Stimulated activated naive B cell treated with anti-CD40 and anti-IgM and Interleukin-4, amounts not matched to agents 10 μg/mL and 1 μg/mL and 100 μg/mL, for 72 hours (primary cell): Measurements from ENCODE around the gene GHRL.
A peak's percentile ranks its signal among the peaks of the same experiment; 100 is the strongest.

Source experiments
- ATAC-seq, 2 donors: fragments of 150-1000 bp; cut with Tn5 transposase; replicated peaks; 2 replicates each; pipeline ENCODE4 v1.10.0; 2021; ENCODE audit warnings: moderate library complexity in 1 of 2
- DNase-seq: peaks from one replicate; pipeline ENCODE4 v3.0.0; 2021
- H3K27ac Mint-ChIP-seq: one replicate; pipeline ENCODE4 v1.8.0; 2022; ENCODE audit warnings: mild to moderate bottlenecking, mixed read lengths
- H3K27me3 Mint-ChIP-seq, 2 donors: one replicate each; pipeline ENCODE4 v1.8.0; 2022; ENCODE audit warnings: mixed read lengths in 2 of 2
- H3K36me3 Mint-ChIP-seq, 2 donors: one replicate each; pipeline ENCODE4 v1.8.0; 2022; ENCODE audit warnings: mixed read lengths in 2 of 2, mild to moderate bottlenecking in 1 of 2
- H3K4me1 Mint-ChIP-seq, 2 donors: one replicate each; pipeline ENCODE4 v1.8.0; 2022; ENCODE audit warnings: mixed read lengths in 2 of 2, mild to moderate bottlenecking in 1 of 2
- H3K4me3 Mint-ChIP-seq, 2 donors: one replicate each; pipeline ENCODE4 v1.8.0; 2022; ENCODE audit warnings: mild to moderate bottlenecking in 2 of 2, mixed read lengths in 2 of 2, moderate library complexity in 1 of 2
- H3K9me3 Mint-ChIP-seq, 2 donors: one replicate each; pipeline ENCODE4 v1.8.0; 2022; ENCODE audit warnings: mixed read lengths in 2 of 2, mild to moderate bottlenecking in 1 of 2

The GHRL gene

GRCh38 chr3:10315771-10316344 is 23.1 kb upstream of the GHRL start:
- H3K9me3 Mint-ChIP-seq = no peaks in the 10 kb centered on the region
- H3K27me3 Mint-ChIP-seq = no peaks in the 10 kb centered on the region
- peaks cover 29 to 41% of the 10 kb centered on the region in 2 donors for H3K36me3 Mint-ChIP-seq
- H3K4me1 Mint-ChIP-seq = peaks cover 15 to 27% of the 10 kb centered on the region in 2 donors
- H3K27ac Mint-ChIP-seq = no peak overlapping the region
- DNase-seq (no peak), ATAC-seq (no peak)
- H3K4me3 Mint-ChIP-seq = no peak overlapping the region

DNA sequence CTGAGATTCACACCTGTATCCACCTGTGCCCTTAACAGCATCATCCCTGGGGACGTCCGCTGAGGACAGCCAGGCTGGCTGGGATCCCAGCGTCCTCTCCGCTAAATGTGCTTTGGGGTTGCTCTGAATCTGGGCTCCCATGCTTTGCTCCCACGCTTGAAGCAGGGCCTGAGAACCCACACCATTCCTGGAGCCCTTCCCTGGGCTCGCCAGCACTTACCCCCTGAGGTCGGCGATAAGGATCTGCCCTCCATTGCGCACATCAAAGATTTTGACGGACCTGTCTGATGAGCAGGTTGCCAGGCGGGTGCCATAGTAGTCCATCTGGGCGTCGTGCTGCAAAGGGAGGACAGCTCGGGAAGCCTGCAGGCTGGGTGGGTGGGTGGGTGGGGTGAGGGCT is 22.4 kb upstream of the GHRL start:
- H3K27ac Mint-ChIP-seq = no peak overlapping the region
- H3K36me3 Mint-ChIP-seq = peaks cover 29 to 41% of the 10 kb centered on the region in 2 donors
- H3K9me3 Mint-ChIP-seq = no peaks in the 10 kb centered on the region
- DNase-seq (no peak), ATAC-seq (no peak)
- H3K27me3 Mint-ChIP-seq = no peaks in the 10 kb centered on the region
- peaks cover 15 to 27% of the 10 kb centered on the region in 2 donors for H3K4me1 Mint-ChIP-seq
- H3K4me3 Mint-ChIP-seq = no peak overlapping the region

- no peak overlapping the region for H3K4me3 Mint-ChIP-seq
- peaks cover 2 to 12% of the 10 kb centered on the region in 2 donors for H3K4me1 Mint-ChIP-seq
- ATAC-seq = no peak
- no peaks in the 10 kb centered on the region for H3K27me3 Mint-ChIP-seq
- H3K27ac Mint-ChIP-seq = no peak overlapping the region
- no peak for DNase-seq
- H3K36me3 Mint-ChIP-seq = peaks cover 40 to 53% of the 10 kb centered on the region in 2 donors
- no peaks in the 10 kb centered on the region for H3K9me3 Mint-ChIP-seq
These were observed 20.1 kb upstream of the GHRL start for GRCh38 chr3:10312861-10313260.

DNA sequence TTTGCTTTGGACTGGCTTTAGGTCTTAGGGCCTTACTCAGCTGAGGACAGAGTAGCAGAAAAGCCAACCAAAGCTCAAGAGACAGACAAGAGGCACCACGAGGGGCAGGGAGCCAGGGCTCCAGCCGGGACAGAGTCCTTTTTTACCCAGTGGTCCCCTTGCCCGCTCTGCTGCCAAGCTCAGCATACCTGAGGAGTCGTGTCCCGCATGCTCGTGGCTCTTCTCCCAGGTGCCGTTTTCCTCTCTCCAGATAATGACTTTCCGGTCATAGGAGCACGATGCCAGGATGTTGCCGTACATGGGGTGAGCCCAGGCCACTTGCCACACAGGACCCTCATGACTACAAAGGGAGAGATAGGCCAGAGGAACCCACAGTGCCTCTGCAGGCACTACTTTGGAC is 19.6 kb upstream of the GHRL start:
- Mint-ChIP-seq H3K36me3 (peaks cover 42 to 54% of the 10 kb centered on the region in 2 donors), H3K4me3 (no peak overlapping the region), H3K27me3 (no peaks in the 10 kb centered on the region), H3K4me1 (peaks cover 2 to 7% of the 10 kb centered on the region in 2 donors), H3K27ac (peak overlapping the region; percentile 37), H3K9me3 (no peaks in the 10 kb centered on the region)
- ATAC-seq (no peak), DNase-seq (no peak)

GRCh38 chr3:10311710-10312109 is 19.0 kb upstream of the GHRL start:
- DNase-seq = no peak
- peak overlapping the region; percentile 14 for H3K27ac Mint-ChIP-seq
- no peak for ATAC-seq
- H3K9me3 Mint-ChIP-seq = no peaks in the 10 kb centered on the region
- peaks cover 46 to 58% of the 10 kb centered on the region in 2 donors for H3K36me3 Mint-ChIP-seq
- no peaks in the 10 kb centered on the region for H3K27me3 Mint-ChIP-seq
- H3K4me1 Mint-ChIP-seq = peaks cover 2 to 6% of the 10 kb centered on the region in 2 donors
- no peak overlapping the region for H3K4me3 Mint-ChIP-seq

GRCh38 chr3:10310578-10310977 is 17.8 kb upstream of the GHRL start:
- H3K36me3 Mint-ChIP-seq = peaks cover 53 to 70% of the 10 kb centered on the region in 2 donors
- ATAC-seq (no peak), DNase-seq (no peak)
- H3K27me3 Mint-ChIP-seq = no peaks in the 10 kb centered on the region
- no peak overlapping the region for H3K27ac Mint-ChIP-seq
- peaks cover under 1 to 2% of the 10 kb centered on the region in 2 donors for H3K4me1 Mint-ChIP-seq
- no peaks in the 10 kb centered on the region for H3K9me3 Mint-ChIP-seq
- no peak overlapping the region for H3K4me3 Mint-ChIP-seq

DNA sequence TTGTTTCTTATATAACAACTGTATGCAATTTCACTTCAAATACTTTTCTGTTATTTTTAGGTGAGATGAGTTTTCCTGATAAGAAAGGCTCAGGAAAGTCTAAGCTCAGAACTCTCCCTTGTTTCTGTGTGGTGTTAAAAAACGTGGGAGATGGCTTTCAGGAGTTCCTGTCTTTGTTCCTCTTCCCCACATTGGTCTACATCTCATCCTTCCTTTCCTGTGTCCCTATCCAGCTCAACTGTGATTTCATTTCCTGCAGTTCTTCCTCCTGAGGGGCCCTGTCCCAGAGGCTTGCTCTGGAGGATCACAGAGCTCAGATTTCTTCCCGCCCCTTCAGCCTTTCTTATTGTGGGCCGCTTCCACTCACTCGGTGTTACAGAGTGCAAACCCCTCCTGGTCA is 17.0 kb upstream of the GHRL start:
- Mint-ChIP-seq H3K27me3 (no peaks in the 10 kb centered on the region), H3K4me3 (no peak overlapping the region), H3K4me1 (peaks cover 0 to 2% of the 10 kb centered on the region in 2 donors), H3K9me3 (no peaks in the 10 kb centered on the region), H3K27ac (no peak overlapping the region), H3K36me3 (peaks cover 61 to 75% of the 10 kb centered on the region in 2 donors)
- DNase-seq = no peak
- ATAC-seq = no peak

GRCh38 chr3:10308678-10309077 is 15.9 kb upstream of the GHRL start:
- no peak overlapping the region for H3K4me3 Mint-ChIP-seq
- no peak for ATAC-seq
- H3K36me3 Mint-ChIP-seq = peaks cover 58 to 74% of the 10 kb centered on the region in 2 donors
- no peaks in the 10 kb centered on the region for H3K9me3 Mint-ChIP-seq
- DNase-seq = no peak
- no peaks in the 10 kb centered on the region for H3K27me3 Mint-ChIP-seq
- H3K27ac Mint-ChIP-seq = no peak overlapping the region
- peaks cover 0 to 2% of the 10 kb centered on the region in 2 donors for H3K4me1 Mint-ChIP-seq

DNA sequence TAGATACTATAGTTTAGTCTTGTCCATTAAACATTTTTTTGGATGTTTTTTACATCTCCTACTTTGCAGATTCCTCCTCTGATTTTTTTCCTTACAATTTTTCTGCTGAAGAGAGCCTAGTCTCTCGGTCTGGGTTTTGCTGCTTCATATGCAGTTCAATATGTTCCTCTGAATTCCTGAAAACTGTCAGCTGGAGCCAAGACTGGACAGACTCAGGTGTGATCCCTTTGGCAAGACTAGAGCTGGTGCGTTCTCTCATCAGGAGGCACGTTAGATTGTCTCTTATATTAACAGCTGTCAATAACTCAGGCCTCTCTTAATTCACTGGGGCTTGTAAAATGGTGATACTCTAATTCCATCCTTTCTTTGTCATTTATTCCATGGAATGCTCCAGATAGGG is 13.4 kb upstream of the GHRL start:
- no peak overlapping the region for H3K4me3 Mint-ChIP-seq
- no peak overlapping the region for H3K27ac Mint-ChIP-seq
- DNase-seq (no peak), ATAC-seq (no peak)
- no peaks in the 10 kb centered on the region for H3K9me3 Mint-ChIP-seq
- H3K27me3 Mint-ChIP-seq = no peaks in the 10 kb centered on the region
- H3K4me1 Mint-ChIP-seq = peaks cover 0 to 5% of the 10 kb centered on the region in 2 donors
- H3K36me3 Mint-ChIP-seq = peaks cover 65 to 70% of the 10 kb centered on the region in 2 donors

DNA sequence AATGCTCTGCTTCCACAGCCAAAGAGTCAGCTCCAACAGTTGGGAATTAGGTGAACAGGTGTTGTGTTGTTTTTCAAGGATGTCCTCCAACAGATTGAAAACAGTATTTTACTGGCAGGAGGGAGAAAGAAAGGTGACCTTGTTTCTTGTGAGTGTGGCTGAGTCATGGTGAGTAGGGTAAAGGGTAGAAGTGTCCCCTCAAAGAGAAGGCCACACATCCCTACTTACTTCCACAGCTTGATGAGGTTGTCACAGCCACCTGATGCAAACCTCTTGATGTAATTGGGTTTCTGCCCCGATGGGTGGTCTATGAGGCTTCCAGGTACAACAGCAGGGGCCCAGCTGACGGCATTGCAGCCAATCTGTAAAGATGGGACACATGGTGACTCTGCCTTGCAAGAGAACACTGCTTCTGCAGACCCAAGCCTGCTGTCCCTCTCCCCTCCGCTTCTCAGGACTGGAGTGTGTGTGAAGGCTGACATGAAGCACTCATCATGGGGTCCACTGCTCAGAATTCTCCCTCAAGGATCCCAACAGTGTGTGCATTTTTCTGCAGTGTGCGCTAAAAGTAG is 12.7 kb upstream of the GHRL start:
- ATAC-seq (no peak), DNase-seq (no peak)
- Mint-ChIP-seq H3K9me3 (no peaks in the 10 kb centered on the region), H3K27me3 (no peaks in the 10 kb centered on the region), H3K27ac (no peak overlapping the region), H3K36me3 (peaks cover 68 to 73% of the 10 kb centered on the region in 2 donors), H3K4me3 (no peak overlapping the region), H3K4me1 (peaks cover 0 to 3% of the 10 kb centered on the region in 2 donors)

DNA sequence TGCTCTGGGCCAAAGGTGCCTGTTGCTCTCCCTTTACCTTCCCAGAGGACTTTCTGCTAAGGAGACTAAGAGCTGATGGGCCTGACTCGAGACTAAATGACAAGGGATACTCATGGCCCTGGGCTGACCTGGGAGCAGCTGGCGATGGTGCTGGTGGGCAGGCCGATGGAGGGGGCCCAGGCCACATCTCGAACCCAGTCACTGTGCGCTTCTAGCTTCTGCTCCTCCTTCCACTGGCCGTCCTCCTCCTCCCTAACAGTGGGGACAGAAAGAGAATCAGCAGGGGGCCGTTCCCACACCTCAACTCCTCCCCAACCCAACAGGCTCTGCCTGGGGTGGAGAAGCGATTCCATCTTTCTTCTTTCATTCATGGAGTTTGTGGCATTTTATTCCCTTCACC is 12.2 kb upstream of the GHRL start:
- Mint-ChIP-seq H3K4me3 (no peak overlapping the region), H3K27me3 (no peaks in the 10 kb centered on the region), H3K4me1 (peaks cover 3% of the 10 kb centered on the region in 2 donors), H3K9me3 (no peaks in the 10 kb centered on the region), H3K36me3 (peaks cover 66 to 73% of the 10 kb centered on the region in 2 donors), H3K27ac (peak overlapping the region; percentile 62)
- no peak for ATAC-seq
- DNase-seq = no peak

DNA sequence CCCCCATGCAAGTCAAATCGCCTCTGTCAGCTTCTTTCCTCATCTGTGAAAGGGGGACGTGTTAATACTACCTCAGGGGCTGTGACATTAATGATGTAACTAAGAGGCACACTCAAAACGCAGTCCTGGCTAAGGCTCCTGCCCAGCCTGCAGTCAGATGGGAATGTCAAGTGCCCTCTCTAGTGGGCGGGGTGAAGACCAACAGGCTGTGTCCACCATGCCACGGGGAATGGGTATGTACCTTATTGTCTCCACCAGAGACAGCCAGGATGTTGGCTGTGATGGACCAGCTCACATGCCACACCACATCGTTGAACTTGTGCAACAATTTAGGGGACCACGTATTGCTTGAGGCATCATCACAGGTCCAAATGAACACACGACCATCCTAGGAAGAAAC is 11.0 kb upstream of the GHRL start:
- ATAC-seq (no peak), DNase-seq (no peak)
- peak overlapping the region; percentile 67 for H3K27ac Mint-ChIP-seq
- H3K4me3 Mint-ChIP-seq = no peak overlapping the region
- H3K36me3 Mint-ChIP-seq = peaks cover 64 to 71% of the 10 kb centered on the region in 2 donors
- H3K9me3 Mint-ChIP-seq = no peaks in the 10 kb centered on the region
- H3K4me1 Mint-ChIP-seq = peaks cover 9 to 10% of the 10 kb centered on the region in 2 donors
- no peaks in the 10 kb centered on the region for H3K27me3 Mint-ChIP-seq

GRCh38 chr3:10303105-10303504 is 10.4 kb upstream of the GHRL start:
- Mint-ChIP-seq H3K27ac (no peak overlapping the region), H3K4me3 (no peak overlapping the region), H3K27me3 (no peaks in the 10 kb centered on the region), H3K36me3 (peaks cover 60 to 66% of the 10 kb centered on the region in 2 donors), H3K9me3 (no peaks in the 10 kb centered on the region), H3K4me1 (peaks cover 9 to 10% of the 10 kb centered on the region in 2 donors)
- ATAC-seq (no peak), DNase-seq (no peak)

- Mint-ChIP-seq H3K27me3 (no peaks in the 10 kb centered on the region), H3K36me3 (peaks cover 43 to 51% of the 10 kb centered on the region in 2 donors), H3K4me1 (peaks cover 11% of the 10 kb centered on the region in 2 donors), H3K9me3 (no peaks in the 10 kb centered on the region), H3K27ac (peak overlapping the region; percentile 84), H3K4me3 (no peak overlapping the region)
- DNase-seq (no peak), ATAC-seq (peak in 1 of 2 donors; percentile 12)
These were observed 7.3 kb upstream of the GHRL start for GRCh38 chr3:10300087-10300486.

DNA sequence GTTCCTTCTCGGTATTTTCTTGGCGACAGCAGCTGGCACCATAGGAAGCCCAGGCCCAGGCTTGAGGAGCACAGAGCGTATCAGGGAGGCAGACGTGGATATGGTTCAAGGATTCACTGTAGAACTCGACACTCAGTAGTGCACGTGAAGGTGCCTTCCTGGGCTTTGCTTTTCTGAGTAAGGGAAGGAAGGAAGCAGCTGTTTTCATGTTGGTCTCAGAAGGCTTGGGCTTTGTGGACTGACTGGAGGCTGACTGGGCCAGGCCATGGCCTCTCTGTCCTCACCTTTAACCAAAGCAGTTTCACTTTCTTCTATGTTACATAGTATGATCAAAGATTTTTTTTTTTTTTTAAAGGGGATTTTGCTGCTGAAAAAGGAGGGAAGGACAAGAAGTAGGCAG is 6.9 kb upstream of the GHRL start:
- ATAC-seq = peak; percentile 84
- peak overlapping the region; percentile 15 to 39 for H3K4me3 Mint-ChIP-seq
- H3K36me3 Mint-ChIP-seq = peaks cover 41 to 50% of the 10 kb centered on the region in 2 donors

More for the DNA sequence above, 6.9 kb upstream of the GHRL start:
- Mint-ChIP-seq H3K27ac (peak overlapping the region; percentile 84), H3K9me3 (no peaks in the 10 kb centered on the region), H3K27me3 (no peaks in the 10 kb centered on the region), H3K4me1 (peaks cover 14 to 15% of the 10 kb centered on the region in 2 donors)
- no peak for DNase-seq
